ENCODE data around the gene BICC1. TPM values are rescaled to one million over a fixed set of nuclear protein-coding genes. Genes with fewer than 3 reads are reported as not detected.

BICC1 gene
- total RNA-seq, 1 experiment from 2014 or later: 0.67 TPM

- H3K4me1 ChIP-seq (ENCODE audit: control insufficient read depth, insufficient read depth, low read length): no peaks in the 10 kb centered on the region
- intact Hi-C loops (cut with micrococcal nuclease; ENCODE audit: unreplicated experiment): no loop called here
- ChIA-PET CTCF (no interaction called here), POLR2A (no interaction called here)
- TF ChIP-seq TCF7L2 (IDR thresholded peaks at IDR 0.05; ENCODE audit: low read depth, low read length): no peak
- TF ChIP-seq, protein P1, sequence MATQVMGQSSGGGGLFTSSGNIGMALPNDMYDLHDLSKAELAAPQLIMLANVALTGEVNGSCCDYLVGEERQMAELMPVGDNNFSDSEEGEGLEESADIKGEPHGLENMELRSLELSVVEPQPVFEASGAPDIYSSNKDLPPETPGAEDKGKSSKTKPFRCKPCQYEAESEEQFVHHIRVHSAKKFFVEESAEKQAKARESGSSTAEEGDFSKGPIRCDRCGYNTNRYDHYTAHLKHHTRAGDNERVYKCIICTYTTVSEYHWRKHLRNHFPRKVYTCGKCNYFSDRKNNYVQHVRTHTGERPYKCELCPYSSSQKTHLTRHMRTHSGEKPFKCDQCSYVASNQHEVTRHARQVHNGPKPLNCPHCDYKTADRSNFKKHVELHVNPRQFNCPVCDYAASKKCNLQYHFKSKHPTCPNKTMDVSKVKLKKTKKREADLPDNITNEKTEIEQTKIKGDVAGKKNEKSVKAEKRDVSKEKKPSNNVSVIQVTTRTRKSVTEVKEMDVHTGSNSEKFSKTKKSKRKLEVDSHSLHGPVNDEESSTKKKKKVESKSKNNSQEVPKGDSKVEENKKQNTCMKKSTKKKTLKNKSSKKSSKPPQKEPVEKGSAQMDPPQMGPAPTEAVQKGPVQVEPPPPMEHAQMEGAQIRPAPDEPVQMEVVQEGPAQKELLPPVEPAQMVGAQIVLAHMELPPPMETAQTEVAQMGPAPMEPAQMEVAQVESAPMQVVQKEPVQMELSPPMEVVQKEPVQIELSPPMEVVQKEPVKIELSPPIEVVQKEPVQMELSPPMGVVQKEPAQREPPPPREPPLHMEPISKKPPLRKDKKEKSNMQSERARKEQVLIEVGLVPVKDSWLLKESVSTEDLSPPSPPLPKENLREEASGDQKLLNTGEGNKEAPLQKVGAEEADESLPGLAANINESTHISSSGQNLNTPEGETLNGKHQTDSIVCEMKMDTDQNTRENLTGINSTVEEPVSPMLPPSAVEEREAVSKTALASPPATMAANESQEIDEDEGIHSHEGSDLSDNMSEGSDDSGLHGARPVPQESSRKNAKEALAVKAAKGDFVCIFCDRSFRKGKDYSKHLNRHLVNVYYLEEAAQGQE (IDR thresholded peaks at IDR 0.05; ENCODE audit: insufficient read depth in 1 of 2, low read depth in 2 of 2, low read length in 1 of 2): no peak
- TF ChIP-seq POLR2AphosphoS5 (IDR thresholded peaks at IDR 0.05; ENCODE audit: low read depth, low read length): no peak
- ATAC-seq: no peak
- BruUV-seq (replicated peaks): no TSS peak
- no peaks in the 10 kb centered on the region for H3K9me3 ChIP-seq (ENCODE audit: control insufficient read depth, insufficient read depth, low read depth, low read length)
- no peak for DNase-seq (ENCODE audit: low read depth, low spot score)
- no peaks in the 10 kb centered on the region for H3K36me3 ChIP-seq (ENCODE audit: control insufficient read depth, insufficient read depth, low read length)
- no peaks in the 10 kb centered on the region for H3K27me3 ChIP-seq (ENCODE audit: control insufficient read depth, insufficient read depth, low read length)
- no peak overlapping the region for H3K4me3 ChIP-seq (ENCODE audit: low read depth in 2 of 2, low read length in 2 of 2)
- H3K27ac ChIP-seq (ENCODE audit: low read length): no peak overlapping the region
- in situ Hi-C loops (cut with HindIII; ENCODE audit: low pct_unique_long_range_greater_than_20kb, low sequenced_read_pairs): no loop called here
Observed at GRCh38 chr10:58778966-58779365, 266.3 kb downstream of the BICC1 start.

- intact Hi-C loops (cut with micrococcal nuclease; ENCODE audit: unreplicated experiment): no loop called here
- TF ChIP-seq TCF7L2 (IDR thresholded peaks at IDR 0.05; ENCODE audit: low read depth, low read length) (no peak), POLR2AphosphoS5 (IDR thresholded peaks at IDR 0.05; ENCODE audit: low read depth, low read length) (no peak), SIN3A (IDR thresholded peaks at IDR 0.05; ENCODE audit: borderline replicate concordance, insufficient read depth, low read depth, low read length) (no peak)
- TF ChIP-seq, protein P2, sequence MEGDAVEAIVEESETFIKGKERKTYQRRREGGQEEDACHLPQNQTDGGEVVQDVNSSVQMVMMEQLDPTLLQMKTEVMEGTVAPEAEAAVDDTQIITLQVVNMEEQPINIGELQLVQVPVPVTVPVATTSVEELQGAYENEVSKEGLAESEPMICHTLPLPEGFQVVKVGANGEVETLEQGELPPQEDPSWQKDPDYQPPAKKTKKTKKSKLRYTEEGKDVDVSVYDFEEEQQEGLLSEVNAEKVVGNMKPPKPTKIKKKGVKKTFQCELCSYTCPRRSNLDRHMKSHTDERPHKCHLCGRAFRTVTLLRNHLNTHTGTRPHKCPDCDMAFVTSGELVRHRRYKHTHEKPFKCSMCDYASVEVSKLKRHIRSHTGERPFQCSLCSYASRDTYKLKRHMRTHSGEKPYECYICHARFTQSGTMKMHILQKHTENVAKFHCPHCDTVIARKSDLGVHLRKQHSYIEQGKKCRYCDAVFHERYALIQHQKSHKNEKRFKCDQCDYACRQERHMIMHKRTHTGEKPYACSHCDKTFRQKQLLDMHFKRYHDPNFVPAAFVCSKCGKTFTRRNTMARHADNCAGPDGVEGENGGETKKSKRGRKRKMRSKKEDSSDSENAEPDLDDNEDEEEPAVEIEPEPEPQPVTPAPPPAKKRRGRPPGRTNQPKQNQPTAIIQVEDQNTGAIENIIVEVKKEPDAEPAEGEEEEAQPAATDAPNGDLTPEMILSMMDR (IDR thresholded peaks at IDR 0.05): no peak
- TF ChIP-seq, protein P1 (IDR thresholded peaks at IDR 0.05; ENCODE audit: insufficient read depth in 1 of 2, low read depth in 2 of 2, low read length in 1 of 2): no peak
- Histone ChIP-seq H3K4me1 (ENCODE audit: control insufficient read depth, insufficient read depth, low read length) (no peaks in the 10 kb centered on the region), H3K9me3 (ENCODE audit: control insufficient read depth, insufficient read depth, low read depth, low read length) (no peaks in the 10 kb centered on the region), H3K36me3 (ENCODE audit: control insufficient read depth, insufficient read depth, low read length) (no peaks in the 10 kb centered on the region), H3K27ac (ENCODE audit: low read length) (no peak overlapping the region), H3K27me3 (ENCODE audit: control insufficient read depth, insufficient read depth, low read length) (no peaks in the 10 kb centered on the region), H3K4me3 (ENCODE audit: low read depth in 2 of 2, low read length in 2 of 2) (no peak overlapping the region)
- BruUV-seq (replicated peaks): no TSS peak
- no peak for ATAC-seq
- in situ Hi-C loops (cut with HindIII; ENCODE audit: low pct_unique_long_range_greater_than_20kb, low sequenced_read_pairs): no loop called here
- no peak for DNase-seq (ENCODE audit: low read depth, low spot score)
- POLR2A ChIA-PET: no interaction called here
- CTCF ChIA-PET: no interaction called here
Observed at GRCh38 chr10:58779594-58779993, 266.9 kb downstream of the BICC1 start.
